ENCODE measurements around the gene NOTUM.

Gene NOTUM

DNA sequence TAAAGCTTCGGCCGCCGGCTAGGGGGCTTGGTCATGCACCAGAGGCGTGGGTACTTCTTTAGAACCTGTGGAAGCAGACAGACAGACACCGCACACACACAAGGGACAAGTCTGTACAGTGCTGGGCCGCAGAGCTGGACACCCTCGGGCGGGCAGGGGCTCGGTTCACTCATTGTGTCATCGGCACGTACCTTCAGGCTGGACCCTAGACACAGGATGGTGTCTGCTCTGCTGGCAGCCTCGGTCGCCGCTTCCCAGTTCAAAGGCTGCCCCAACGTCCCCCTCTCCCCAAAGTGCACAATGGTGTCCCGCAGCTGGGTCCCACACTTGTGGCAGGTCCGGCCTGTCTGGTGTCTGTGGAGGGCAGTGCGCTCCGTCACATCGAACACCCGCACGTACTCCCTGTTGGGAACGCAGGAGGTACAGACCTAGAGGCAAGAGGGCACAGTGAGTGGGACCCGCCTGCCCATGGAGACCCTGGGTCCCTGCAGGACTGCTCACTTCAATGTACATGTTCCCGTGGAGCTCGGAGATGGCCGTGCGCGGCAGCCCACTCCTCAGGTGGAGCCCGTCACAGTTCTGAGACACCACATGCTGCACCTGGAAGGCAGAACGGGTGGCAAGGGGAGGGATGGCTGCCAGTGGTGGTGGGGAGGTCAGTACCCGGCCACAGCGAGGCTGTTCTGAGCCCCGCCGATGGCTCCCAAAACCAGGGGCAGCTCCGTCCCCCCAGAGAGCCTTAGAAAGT lies 46.7 kb downstream of the NOTUM start:
- TF ChIP-seq CTCF (IDR thresholded peaks at IDR 0.05; ENCODE audit: low read length, missing control alignments) = no peak
- no peak for DNase-seq (ENCODE audit: low read depth)
- H3K4me3 ChIP-seq (replicated peaks; ENCODE audit: low read depth, low read length) = no peak overlapping the region

GRCh38 chr17:81913394-81914102 lies 47.4 kb downstream of the NOTUM start:
- H3K4me3 ChIP-seq (replicated peaks; ENCODE audit: low read depth, low read length) = no peak overlapping the region
- DNase-seq (ENCODE audit: low read depth) = no peak
- no peak for TF ChIP-seq CTCF (IDR thresholded peaks at IDR 0.05; ENCODE audit: low read length, missing control alignments)

- no peak for DNase-seq (ENCODE audit: low read depth)
- no peak overlapping the region for H3K4me3 ChIP-seq (replicated peaks; ENCODE audit: low read depth, low read length)
- no peak for TF ChIP-seq CTCF (IDR thresholded peaks at IDR 0.05; ENCODE audit: low read length, missing control alignments)
Measured at GRCh38 chr17:81912441-81913309, 48.3 kb downstream of the NOTUM start.

- no peak overlapping the region for H3K4me3 ChIP-seq (replicated peaks; ENCODE audit: low read depth, low read length)
- DNase-seq (ENCODE audit: low read depth) = no peak
- TF ChIP-seq CTCF (IDR thresholded peaks at IDR 0.05; ENCODE audit: low read length, missing control alignments) = no peak
Measured at GRCh38 chr17:81911969-81912368, 49.0 kb downstream of the NOTUM start.

- H3K4me3 ChIP-seq (replicated peaks; ENCODE audit: low read depth, low read length) = peak within 1 kb of the TSS; percentile 65
- TF ChIP-seq CTCF (IDR thresholded peaks at IDR 0.05; ENCODE audit: low read length, missing control alignments) = no peak
- DNase-seq (ENCODE audit: low read depth) = peak; percentile 85
Measured at GRCh38 chr17:81911277-81911961, 49.6 kb downstream of the NOTUM start, which contains the start of gene PCYT2. Gene PCYT2, minus strand, starts transcription at chr17:81911399. Its CDS starts 44 bp downstream, at chr17:81911355.

- no peak for DNase-seq (ENCODE audit: low read depth)
- no peak for TF ChIP-seq CTCF (IDR thresholded peaks at IDR 0.05; ENCODE audit: low read length, missing control alignments)
- peak overlapping the region; percentile 65 for H3K4me3 ChIP-seq (replicated peaks; ENCODE audit: low read depth, low read length)
Measured at GRCh38 chr17:81910840-81911276, 50.1 kb downstream of the NOTUM start.
